Measurements from ENCODE around the gene ARVCF.

Gene ARVCF

DNA sequence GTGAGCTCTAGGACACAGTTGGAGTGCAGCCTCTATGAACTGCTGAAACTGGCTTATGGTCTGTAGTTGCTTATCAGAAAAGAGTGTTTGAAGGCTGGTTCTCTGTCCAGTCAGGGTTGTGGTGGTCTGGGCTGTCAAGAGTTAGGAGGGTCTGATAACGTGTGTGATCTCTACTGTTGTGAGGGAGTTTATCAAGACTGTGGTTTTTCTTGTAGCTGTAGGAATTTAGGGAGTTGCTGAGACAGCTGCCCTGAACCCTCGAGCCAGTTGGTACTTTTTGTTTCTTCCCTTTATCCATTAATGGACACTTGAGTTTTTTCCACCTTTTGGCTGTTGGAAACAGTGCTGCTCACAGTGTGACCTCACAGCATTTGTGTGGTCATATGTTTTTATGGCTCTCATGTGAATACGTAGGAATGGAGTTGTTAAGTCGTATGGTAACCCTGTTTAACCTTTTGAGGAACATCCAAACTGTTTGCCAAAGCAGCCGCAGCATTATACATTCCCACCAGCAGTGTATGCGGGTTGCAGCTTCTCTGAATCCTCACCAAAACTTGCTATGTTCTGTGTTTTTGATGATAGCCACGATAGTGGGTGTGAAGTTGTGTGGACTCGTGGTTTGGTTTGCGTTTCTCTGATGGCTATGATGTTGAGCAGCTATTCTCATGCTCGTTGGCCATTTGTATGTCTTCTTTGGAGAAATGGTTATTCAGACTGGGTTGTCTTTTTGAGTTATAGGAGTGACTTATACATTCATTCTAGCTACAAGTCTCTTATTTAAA is 42.6 kb upstream of the ARVCF start:
- ChIA-PET CTCF (interaction anchor here (0.6 kb wide), 2 partner anchors 14 to 57 kb away, joined by 3 to 4 read pairs; no protein-coding TSS in a partner anchor), POLR2A (interaction anchor here (0.7 to 1.0 kb wide), 3 partner anchors 11 to 21 kb away, joined by 3 to 5 read pairs (median 3); partner anchors contain the start of gene DGCR8)
- H3K4me1 ChIP-seq (ENCODE audit: control insufficient read depth, insufficient read depth, low read length), result no peaks in the 10 kb centered on the region
- TF ChIP-seq ZNF23 (tag by site-specific recombination; IDR thresholded peaks at IDR 0.05; ENCODE audit: borderline replicate concordance) (no peak), GLI2 (tag by site-specific recombination; IDR thresholded peaks at IDR 0.05; ENCODE audit: borderline replicate concordance, low read depth) (no peak), TCF7L2 (IDR thresholded peaks at IDR 0.05; ENCODE audit: borderline replicate concordance, low read depth, low read length) (no peak), MEIS1 (CRISPR knock-in tag; IDR thresholded peaks at IDR 0.05; ENCODE audit: borderline replicate concordance) (no peak), ZBTB7A (tag by site-specific recombination; IDR thresholded peaks at IDR 0.05; ENCODE audit: low read depth) (no peak), ZNF558 (tag by site-specific recombination; IDR thresholded peaks at IDR 0.05) (no peak), ZNF510 (tag by site-specific recombination; IDR thresholded peaks at IDR 0.05; ENCODE audit: insufficient replicate concordance) (no peak), ZNF2 (tag by site-specific recombination; IDR thresholded peaks at IDR 0.05) (no peak), ZNF792 (tag by site-specific recombination; IDR thresholded peaks at IDR 0.05) (no peak), ZIC2 (tag by site-specific recombination; IDR thresholded peaks at IDR 0.05) (no peak), ZNF654 (tag by site-specific recombination; IDR thresholded peaks at IDR 0.05; ENCODE audit: low read depth) (no peak), SALL2 (tag by site-specific recombination; IDR thresholded peaks at IDR 0.05; ENCODE audit: borderline replicate concordance) (no peak), ZNF561 (tag by site-specific recombination; IDR thresholded peaks at IDR 0.05; ENCODE audit: borderline replicate concordance) (no peak), YY1 (tag by site-specific recombination; IDR thresholded peaks at IDR 0.05) (no peak), ZNF354C (tag by site-specific recombination; IDR thresholded peaks at IDR 0.05; ENCODE audit: borderline replicate concordance, low read depth) (no peak), ZNF544 (tag by site-specific recombination; IDR thresholded peaks at IDR 0.05) (no peak), ZNF433 (tag by site-specific recombination; IDR thresholded peaks at IDR 0.05; ENCODE audit: low read depth) (no peak)
- TF ChIP-seq, protein P1, sequence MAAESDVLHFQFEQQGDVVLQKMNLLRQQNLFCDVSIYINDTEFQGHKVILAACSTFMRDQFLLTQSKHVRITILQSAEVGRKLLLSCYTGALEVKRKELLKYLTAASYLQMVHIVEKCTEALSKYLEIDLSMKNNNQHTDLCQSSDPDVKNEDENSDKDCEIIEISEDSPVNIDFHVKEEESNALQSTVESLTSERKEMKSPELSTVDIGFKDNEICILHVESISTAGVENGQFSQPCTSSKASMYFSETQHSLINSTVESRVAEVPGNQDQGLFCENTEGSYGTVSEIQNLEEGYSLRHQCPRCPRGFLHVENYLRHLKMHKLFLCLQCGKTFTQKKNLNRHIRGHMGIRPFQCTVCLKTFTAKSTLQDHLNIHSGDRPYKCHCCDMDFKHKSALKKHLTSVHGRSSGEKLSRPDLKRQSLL (tag by site-specific recombination; IDR thresholded peaks at IDR 0.05), result no peak
- TF ChIP-seq, protein P2, sequence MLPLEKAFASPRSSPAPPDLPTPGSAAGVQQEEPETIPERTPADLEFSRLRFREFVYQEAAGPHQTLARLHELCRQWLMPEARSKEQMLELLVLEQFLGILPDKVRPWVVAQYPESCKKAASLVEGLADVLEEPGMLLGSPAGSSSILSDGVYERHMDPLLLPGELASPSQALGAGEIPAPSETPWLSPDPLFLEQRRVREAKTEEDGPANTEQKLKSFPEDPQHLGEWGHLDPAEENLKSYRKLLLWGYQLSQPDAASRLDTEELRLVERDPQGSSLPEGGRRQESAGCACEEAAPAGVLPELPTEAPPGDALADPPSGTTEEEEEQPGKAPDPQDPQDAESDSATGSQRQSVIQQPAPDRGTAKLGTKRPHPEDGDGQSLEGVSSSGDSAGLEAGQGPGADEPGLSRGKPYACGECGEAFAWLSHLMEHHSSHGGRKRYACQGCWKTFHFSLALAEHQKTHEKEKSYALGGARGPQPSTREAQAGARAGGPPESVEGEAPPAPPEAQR (tag by site-specific recombination; IDR thresholded peaks at IDR 0.05), result no peak
- H3K36me3 ChIP-seq (ENCODE audit: control insufficient read depth in 2 of 2, insufficient read depth in 1 of 2, low read length in 2 of 2), result peaks cover 0 to 55% of the 10 kb centered on the region in 2 experiments; a peak in 1 of 3 replicates
- H3K9me3 ChIP-seq (ENCODE audit: control insufficient read depth, insufficient read depth, low read depth, low read length), result no peaks in the 10 kb centered on the region
- H3K27ac ChIP-seq (ENCODE audit: extremely low read depth, low read depth, low read length), result no peak overlapping the region
- H3K4me3 ChIP-seq (ENCODE audit: low read depth, low read length), result no peak overlapping the region

DNA sequence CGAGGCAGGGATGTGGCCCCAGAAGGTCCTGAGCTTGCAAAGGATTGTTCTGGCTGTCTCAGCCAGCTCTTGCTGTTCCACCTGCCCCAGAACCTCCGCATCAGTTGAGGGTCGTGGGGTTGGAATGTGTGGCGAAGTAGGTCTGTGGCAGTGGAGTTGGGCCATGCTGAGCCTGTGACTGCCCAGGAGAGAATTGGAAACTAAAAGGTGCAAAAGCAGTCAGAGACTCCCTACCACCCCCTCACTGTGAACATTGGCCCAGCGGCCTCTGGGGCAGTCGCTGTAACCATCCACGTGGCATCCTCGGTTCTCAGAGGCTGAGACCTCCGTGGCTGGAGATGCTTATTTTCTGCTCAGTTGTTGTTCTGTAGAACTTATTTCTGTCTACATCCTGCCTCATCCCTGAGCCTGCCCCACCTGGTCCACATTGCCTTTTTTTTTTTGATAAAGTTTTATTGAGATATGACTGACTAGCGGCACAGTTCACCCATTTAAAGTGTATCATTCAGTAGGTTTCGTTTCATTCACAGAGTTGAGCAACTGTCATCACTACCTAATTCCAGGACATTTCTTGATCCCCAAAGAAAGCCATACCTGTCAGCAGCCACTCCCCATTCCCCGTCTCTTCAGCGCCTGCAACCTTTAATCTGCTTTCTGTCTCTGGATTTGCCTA is 41.1 kb upstream of the ARVCF start:
- POLR2A ChIA-PET, result no interaction called here

More for the DNA sequence above, 41.1 kb upstream of the ARVCF start:
- Histone ChIP-seq H3K4me3 (ENCODE audit: low read depth, low read length) (no peak overlapping the region), H3K36me3 (ENCODE audit: control insufficient read depth in 2 of 2, insufficient read depth in 1 of 2, low read length in 2 of 2) (peaks cover 0 to 59% of the 10 kb centered on the region in 2 experiments; a peak in 1 of 3 replicates), H3K27ac (ENCODE audit: extremely low read depth, low read depth, low read length) (no peak overlapping the region), H3K4me1 (ENCODE audit: control insufficient read depth, insufficient read depth, low read length) (no peaks in the 10 kb centered on the region), H3K9me3 (ENCODE audit: control insufficient read depth, insufficient read depth, low read depth, low read length) (no peaks in the 10 kb centered on the region)
- CTCF ChIA-PET, result interaction anchor here (0.5 kb wide), 1 partner anchor 20 kb away, joined by 3 read pairs; no protein-coding TSS in a partner anchor
- TF ChIP-seq ZNF664 (tag by site-specific recombination; IDR thresholded peaks at IDR 0.05), result peak; percentile 86
- no peak for TF ChIP-seq KLF8 (tag by site-specific recombination; IDR thresholded peaks at IDR 0.05)
